ENCODE results near the gene CEP44.
"Not testable (repeated sequence)": the region's sequence is repeated elsewhere in the genome, so short reads cannot be mapped to it uniquely, and the experiment has no call there.

CEP44 gene

GRCh38 chr4:174279433-174280155 is 4.1 kb upstream of the CEP44 start:
- DNase-seq: no peak

- DNase-seq: no peak
Observed at GRCh38 chr4:174281182-174281737, 2.5 kb upstream of the CEP44 start.

GRCh38 chr4:174281901-174282300 is 1.8 kb upstream of the CEP44 start:
- no peak for DNase-seq

- peak; percentile 95 for DNase-seq
Observed at GRCh38 chr4:174282836-174283506, 740 bp upstream of the CEP44 start.

GRCh38 chr4:174284487-174284886 is 776 bp downstream of the CEP44 start:
- DNase-seq: no peak

GRCh38 chr4:174286870-174287269 is 3.2 kb downstream of the CEP44 start:
- DNase-seq: no peak

- DNase-seq: no peak
Observed at GRCh38 chr4:174292473-174292872, 8.8 kb downstream of the CEP44 start.

GRCh38 chr4:174294641-174295040 is 10.9 kb downstream of the CEP44 start:
- not testable (repeated sequence) for DNase-seq

GRCh38 chr4:174295142-174295541 is 11.4 kb downstream of the CEP44 start:
- not testable (repeated sequence) for DNase-seq

- DNase-seq: no peak
Observed at GRCh38 chr4:174303687-174304086, 20.0 kb downstream of the CEP44 start.

GRCh38 chr4:174304664-174305063 is 21.0 kb downstream of the CEP44 start:
- no peak for DNase-seq

- DNase-seq: no peak
Observed at GRCh38 chr4:174305961-174306360, 22.2 kb downstream of the CEP44 start.

GRCh38 chr4:174307694-174308093 is 24.0 kb downstream of the CEP44 start:
- no peak for DNase-seq

- DNase-seq: no peak
Observed at GRCh38 chr4:174312993-174313392, 29.3 kb downstream of the CEP44 start.

GRCh38 chr4:174314274-174314673 is 30.6 kb downstream of the CEP44 start:
- DNase-seq: no peak

GRCh38 chr4:174314770-174315169 is 31.1 kb downstream of the CEP44 start:
- DNase-seq: peak; percentile 33

- no peak for DNase-seq
Observed at GRCh38 chr4:174316546-174316945, 32.8 kb downstream of the CEP44 start.

- peak; percentile 16 for DNase-seq
Observed at GRCh38 chr4:174316954-174317353, 33.2 kb downstream of the CEP44 start.

GRCh38 chr4:174317531-174317930 is 33.8 kb downstream of the CEP44 start:
- peak; percentile 18 for DNase-seq

GRCh38 chr4:174318829-174319764 is 35.4 kb downstream of the CEP44 start:
- peak; percentile 17 for DNase-seq

GRCh38 chr4:174320494-174321199 is 36.9 kb downstream of the CEP44 start:
- DNase-seq: no peak

- no peak for DNase-seq
Observed at GRCh38 chr4:174324236-174324635, 40.5 kb downstream of the CEP44 start.
